BLaER1 treated with 17β-estradiol and CSF1 and Interleukin-3, amounts not matched to agents 10 nM and 100 nM (cell line): ENCODE data around the gene HERPUD1.
"Not testable (repeated sequence)": the region's sequence is repeated elsewhere in the genome, so short reads cannot be mapped to it uniquely, and the experiment has no call there.

Source experiments
- H3K27ac ChIP-seq, 11 experiments: shearing (Covaris generic); formaldehyde crosslinking; 2 replicates each; pipeline ENCODE4 v1.8.1; 2022
- H3K27me3 ChIP-seq, 11 experiments: shearing (Covaris generic); formaldehyde crosslinking; 2 replicates each; pipeline ENCODE4 v1.8.1; 2022
- H3K36me3 ChIP-seq, 11 experiments: shearing (Covaris generic); formaldehyde crosslinking; 2 replicates each; pipeline ENCODE4 v1.8.1; 2022
- H3K4me1 ChIP-seq, 10 experiments: shearing (Covaris generic); formaldehyde crosslinking; 2 replicates each; pipeline ENCODE4 v1.8.1; 2022
- H3K4me2 ChIP-seq, 11 experiments: shearing (Covaris generic); formaldehyde crosslinking; 2 replicates each; pipeline ENCODE4 v1.8.1; 2022
- H3K4me3 ChIP-seq, 10 experiments: shearing (Covaris generic); formaldehyde crosslinking; 2 replicates each; pipeline ENCODE4 v1.8.1; 2022
- H3K9ac ChIP-seq, 11 experiments: shearing (Covaris generic); formaldehyde crosslinking; 2 replicates each; pipeline ENCODE4 v1.8.1; 2022
- H3K9me3 ChIP-seq, 11 experiments: shearing (Covaris generic); formaldehyde crosslinking; replicated peaks in 1 of 11; 2 replicates each; pipeline ENCODE4 v1.8.1; 2022
- H4K20me1 ChIP-seq, 11 experiments: shearing (Covaris generic); formaldehyde crosslinking; 2 replicates each; pipeline ENCODE4 v1.8.1; 2022
- Cebpa-rat ChIP-seq, 11 experiments: shearing (Covaris generic); IDR thresholded peaks; 2 replicates each; pipeline ENCODE4 v1.8.1; 2022

Gene HERPUD1

DNA sequence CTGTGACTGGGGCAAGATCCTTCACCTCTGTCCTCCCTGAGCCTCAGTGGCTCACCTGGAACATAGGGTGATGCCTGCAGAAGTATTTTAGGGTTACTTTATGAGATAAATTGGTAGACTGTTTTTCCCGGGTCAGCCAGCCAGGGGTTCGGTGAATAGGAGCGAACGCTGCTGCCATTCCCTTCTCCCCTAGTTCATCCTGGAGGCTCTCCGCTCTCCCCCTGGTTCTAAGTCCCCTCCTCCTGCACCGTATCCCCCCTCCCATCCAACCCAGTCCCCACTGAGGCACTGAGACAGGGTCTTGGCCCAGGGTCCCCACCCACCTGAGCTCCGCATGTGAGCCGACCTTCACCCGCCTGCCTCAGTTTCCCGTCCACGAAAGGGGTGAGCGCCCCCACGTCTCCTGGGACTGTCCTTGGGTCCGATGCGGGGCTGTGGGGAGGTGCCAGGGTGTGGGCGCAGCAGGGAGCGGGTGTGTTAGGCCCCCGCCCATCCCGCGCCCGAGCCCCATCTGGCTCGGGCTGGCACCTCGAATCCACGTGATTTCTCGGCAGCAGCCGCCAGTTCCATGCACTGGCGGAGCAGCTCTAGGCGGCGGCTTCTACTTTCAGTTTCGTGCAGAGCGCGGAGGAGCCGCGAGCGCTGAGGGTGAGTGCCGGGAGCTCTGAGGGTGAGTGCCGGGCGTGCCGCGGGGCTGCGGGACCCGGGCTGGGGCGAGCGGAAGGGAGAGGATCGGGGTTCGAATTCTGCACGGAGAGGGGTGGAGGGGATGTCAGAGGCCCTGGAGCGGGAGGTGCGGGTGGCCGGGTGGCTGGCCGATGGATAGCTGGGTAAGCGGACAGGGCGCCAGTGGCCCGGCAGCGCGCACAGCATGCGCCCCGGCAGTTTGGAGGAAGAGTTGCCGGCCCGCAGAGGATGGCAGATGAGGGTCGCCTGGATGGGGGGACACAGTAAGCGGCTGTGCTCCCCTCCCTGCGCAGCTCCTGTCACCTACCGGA lies 57.3 kb downstream of the HERPUD1 start, which contains the start of gene NLRC5:
TSS of gene NLRC5 (plus strand) at position 610 of the 998 bp plus-strand sequence. CDS start 31,156 bp downstream, outside the sequence.
- Histone ChIP-seq H3K9me3 (no peaks in the 10 kb centered on the region), H3K4me3 (peak within 1 kb of the TSS; percentile 64 to 92 (median 80)), H3K4me2 (peak within 1 kb of the TSS; percentile 90 to 99 (median 96)), H4K20me1 (peaks cover 0 to 17% (median 2%) of the 10 kb centered on the region in 11 experiments; a peak in 10 of 22 replicates), H3K36me3 (peaks cover 0 to 23% (median 7%) of the 10 kb centered on the region in 11 experiments; a peak in 4 of 22 replicates), H3K4me1 (peaks cover 71 to 90% (median 82%) of the 10 kb centered on the region in 10 experiments), H3K9ac (peak within 1 kb of the TSS; percentile 72 to 95 (median 88)), H3K27ac (peak within 1 kb of the TSS; percentile 68 to 90 (median 86)), H3K27me3 (no peaks in the 10 kb centered on the region)
- TF ChIP-seq Cebpa-rat (IDR thresholded peaks at IDR 0.05): no peak

DNA sequence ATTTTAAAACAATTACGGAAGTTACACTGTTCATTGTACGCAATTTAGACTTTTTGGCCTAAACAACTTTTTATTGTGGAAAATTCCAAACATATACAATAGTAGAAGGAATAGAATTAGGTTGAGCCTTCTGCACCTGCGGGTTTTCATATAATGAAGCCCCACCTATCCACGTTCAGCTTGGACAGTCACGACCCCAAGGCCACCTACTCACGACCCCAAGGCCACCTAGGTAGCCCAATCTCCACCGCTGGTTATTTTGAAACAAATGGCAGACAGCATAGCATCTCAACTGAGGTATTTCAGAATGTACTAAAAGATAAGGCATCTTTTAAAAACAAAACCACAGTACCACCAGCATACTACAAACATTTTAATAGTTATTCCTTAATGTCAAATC lies 58.0 kb downstream of the HERPUD1 start:
- Histone ChIP-seq H3K36me3 (peaks cover 0 to 23% (median 7%) of the 10 kb centered on the region in 11 experiments; a peak in 4 of 22 replicates), H3K4me3 (peak overlapping the region; percentile 64 to 92 (median 80)), H3K27ac (peak overlapping the region; percentile 68 to 90 (median 86); a peak in 21 of 22 replicates), H3K4me2 (peak overlapping the region; percentile 90 to 99 (median 96)), H3K9ac (peak overlapping the region; percentile 72 to 95 (median 88)), H3K4me1 (peaks cover 71 to 90% (median 82%) of the 10 kb centered on the region in 10 experiments), H3K27me3 (no peaks in the 10 kb centered on the region), H3K9me3 (no peaks in the 10 kb centered on the region), H4K20me1 (peaks cover 0 to 24% (median 9%) of the 10 kb centered on the region in 11 experiments; a peak in 13 of 22 replicates)
- TF ChIP-seq Cebpa-rat (IDR thresholded peaks at IDR 0.05): no peak

DNA sequence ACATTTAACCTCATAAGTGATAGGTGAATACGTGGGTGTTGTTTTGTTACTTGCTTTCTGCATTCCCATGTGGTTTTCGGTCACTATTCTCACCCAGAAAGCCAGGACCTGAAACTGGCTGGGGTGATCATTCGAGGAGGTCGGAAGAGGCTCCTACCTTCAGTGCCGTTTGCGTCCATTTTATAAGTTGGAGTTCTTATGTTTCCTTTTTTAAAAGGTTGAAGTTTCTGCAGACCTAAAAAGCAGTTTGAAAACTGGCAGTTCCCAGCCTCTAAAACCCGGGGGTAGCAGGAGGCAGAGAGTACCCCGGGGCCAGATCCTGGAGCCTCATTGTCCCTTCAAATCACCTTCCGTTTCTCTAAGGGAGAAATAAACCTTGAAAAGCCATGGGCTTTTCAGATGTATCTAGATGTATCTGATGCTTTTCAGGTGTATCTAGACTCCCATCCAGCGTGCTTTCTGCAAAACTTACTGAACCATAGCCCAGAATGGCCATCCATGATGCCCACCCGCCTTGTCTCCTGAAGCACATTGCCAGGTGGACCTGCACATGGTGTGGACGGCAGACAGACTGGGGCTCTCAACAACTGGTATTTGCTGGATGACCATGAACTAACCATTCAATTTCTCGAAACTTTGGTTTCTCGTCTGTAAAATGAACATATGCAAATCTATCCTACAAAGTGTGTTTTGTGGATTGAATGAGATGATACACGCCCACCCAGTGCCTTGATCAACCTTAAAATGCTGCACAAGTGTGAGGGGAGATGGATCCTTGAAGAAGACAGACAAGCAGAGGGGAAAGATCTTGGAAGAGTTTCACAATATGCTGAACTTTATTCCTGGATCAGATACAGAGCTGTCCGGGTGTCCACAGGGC lies 58.7 kb downstream of the HERPUD1 start:
- TF ChIP-seq Cebpa-rat (IDR thresholded peaks at IDR 0.05): no peak
- Histone ChIP-seq H3K4me3 (peak overlapping the region; percentile 64 to 92 (median 80)), H3K36me3 (peaks cover 0 to 23% (median 8%) of the 10 kb centered on the region in 11 experiments; a peak in 7 of 22 replicates), H3K4me1 (peaks cover 69 to 90% (median 82%) of the 10 kb centered on the region in 10 experiments), H3K4me2 (peak overlapping the region; percentile 90 to 99 (median 96)), H3K27ac (peak overlapping the region in 9 of 11 experiments; percentile 70 to 90 (median 87); a peak in 17 of 22 replicates), H4K20me1 (peaks cover 0 to 31% (median 15%) of the 10 kb centered on the region in 11 experiments; a peak in 13 of 22 replicates), H3K27me3 (no peaks in the 10 kb centered on the region), H3K9me3 (no peaks in the 10 kb centered on the region), H3K9ac (peak overlapping the region; percentile 72 to 95 (median 88))

DNA sequence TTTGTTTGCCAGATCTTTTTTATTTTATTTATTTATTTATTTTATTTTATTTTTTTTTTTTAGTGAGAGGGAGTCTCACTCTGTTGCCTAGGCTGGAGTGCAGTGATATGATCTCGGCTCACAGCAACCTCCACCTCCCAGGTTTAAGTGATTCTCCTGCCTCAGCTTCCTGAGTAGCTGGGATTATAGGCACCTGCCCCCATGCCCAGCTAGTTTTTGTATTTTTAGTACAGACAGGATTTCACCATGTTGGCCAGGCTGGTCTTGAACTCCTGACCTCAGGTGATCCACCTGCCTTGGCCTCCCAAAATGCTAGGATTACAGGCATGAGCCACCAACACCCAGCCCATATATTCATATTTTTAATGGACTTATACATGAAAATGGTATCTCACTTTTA lies 60.5 kb downstream of the HERPUD1 start:
- peaks cover 0 to 45% (median 24%) of the 10 kb centered on the region in 11 experiments; a peak in 15 of 22 replicates for H4K20me1 ChIP-seq
- not testable (repeated sequence) for H3K9ac ChIP-seq, H3K27me3 ChIP-seq, H3K9me3 ChIP-seq, H3K4me3 ChIP-seq
- peaks cover 55 to 72% (median 66%) of the 10 kb centered on the region in 10 experiments for H3K4me1 ChIP-seq
- 0 out of 22 replicates have a peak overlapping the region, but pooled peaks of 1 of the 11 experiments have one; percentile 39 for H3K27ac ChIP-seq
- peak overlapping the region in 7 of 11 experiments; percentile 93 to 99 (median 95); a peak in 11 of 22 replicates for H3K4me2 ChIP-seq
- H3K36me3 ChIP-seq: peaks cover 0 to 24% (median 10%) of the 10 kb centered on the region in 11 experiments; a peak in 9 of 22 replicates

DNA sequence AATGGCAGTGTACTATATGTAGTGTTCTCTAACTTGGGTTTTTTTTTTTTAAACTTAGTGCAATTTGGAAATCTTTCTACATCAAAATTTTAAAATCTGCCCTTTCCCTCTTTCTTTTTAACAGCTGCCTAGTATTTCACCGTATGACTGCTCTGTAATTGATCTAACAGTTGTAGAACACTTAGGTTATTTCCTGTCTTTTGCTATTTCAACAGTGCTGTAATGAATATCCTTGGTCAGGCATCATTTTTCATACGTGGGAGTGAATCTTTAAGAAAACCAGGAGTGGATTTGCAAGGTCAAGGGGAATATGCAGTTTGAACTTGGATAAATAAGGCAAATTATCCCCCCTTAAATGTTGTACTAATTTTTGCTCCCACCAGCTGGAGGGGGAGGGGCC lies 61.3 kb downstream of the HERPUD1 start:
- H3K9me3 ChIP-seq: no peaks in the 10 kb centered on the region
- peaks cover 0 to 25% (median 10%) of the 10 kb centered on the region in 11 experiments; a peak in 9 of 22 replicates for H3K36me3 ChIP-seq
- TF ChIP-seq Cebpa-rat (IDR thresholded peaks at IDR 0.05): no peak
- H3K4me2 ChIP-seq: peak overlapping the region in 8 of 11 experiments; percentile 1 to 42 (median 14); a peak in 6 of 22 replicates
- H3K27ac ChIP-seq: no peak overlapping the region
- H3K4me1 ChIP-seq: peaks cover 47 to 65% (median 60%) of the 10 kb centered on the region in 10 experiments
- peaks cover 0 to 53% (median 24%) of the 10 kb centered on the region in 11 experiments; a peak in 15 of 22 replicates for H4K20me1 ChIP-seq
- no peak overlapping the region for H3K9ac ChIP-seq
- no peaks in the 10 kb centered on the region for H3K27me3 ChIP-seq
- H3K4me3 ChIP-seq: no peak overlapping the region

GRCh38 chr16:56994311-56994710 lies 62.4 kb downstream of the HERPUD1 start:
- peak overlapping the region; percentile 18 to 68 (median 52); a peak in 21 of 22 replicates for H3K4me2 ChIP-seq
- TF ChIP-seq Cebpa-rat (IDR thresholded peaks at IDR 0.05): no peak

More at GRCh38 chr16:56994311-56994710, 62.4 kb downstream of the HERPUD1 start:
- H3K27me3 ChIP-seq: no peaks in the 10 kb centered on the region
- peak overlapping the region in 1 of 11 experiments; percentile 16; a peak in 1 of 22 replicates for H3K27ac ChIP-seq
- H3K36me3 ChIP-seq: peaks cover 0 to 25% (median 10%) of the 10 kb centered on the region in 11 experiments; a peak in 9 of 22 replicates
- peaks cover 0 to 64% (median 24%) of the 10 kb centered on the region in 11 experiments; a peak in 15 of 22 replicates for H4K20me1 ChIP-seq
- no peak overlapping the region for H3K4me3 ChIP-seq
- H3K9me3 ChIP-seq: no peaks in the 10 kb centered on the region
- H3K9ac ChIP-seq: no peak overlapping the region
- peaks cover 47 to 66% (median 56%) of the 10 kb centered on the region in 10 experiments for H3K4me1 ChIP-seq
